Inflammatory macrophage (primary cell): ENCODE data around the gene SLAMF9.
"Not testable (repeated sequence)": the region's sequence is repeated elsewhere in the genome, so short reads cannot be mapped to it uniquely, and the experiment has no call there.

Source experiments
- DNase-seq, 2 donors: peaks; one replicate each; pipeline ENCODE4 v3.0.0-alpha.2; 2020 to 2022

The SLAMF9 gene

DNA sequence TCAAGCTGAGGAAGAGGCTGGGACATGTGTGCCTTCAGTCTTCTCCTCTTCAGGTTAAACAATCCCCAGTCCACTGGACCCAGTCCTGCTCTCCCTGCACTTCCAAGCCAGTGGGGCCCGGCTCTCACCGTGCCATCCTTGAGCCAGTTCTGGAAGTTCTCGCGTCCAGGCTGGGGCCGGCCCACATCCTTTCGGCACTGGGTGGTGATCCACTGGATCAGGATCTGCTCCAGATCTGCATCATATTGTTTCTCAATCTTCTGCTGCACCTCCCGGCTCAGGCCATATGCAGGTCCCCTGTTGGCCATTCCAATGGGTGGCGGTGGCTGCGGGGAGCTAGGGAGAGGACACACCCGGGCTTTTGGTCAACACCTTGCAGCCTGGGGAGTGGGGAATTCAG lies 33.8 kb downstream of the SLAMF9 start:
- DNase-seq, result no peak

DNA sequence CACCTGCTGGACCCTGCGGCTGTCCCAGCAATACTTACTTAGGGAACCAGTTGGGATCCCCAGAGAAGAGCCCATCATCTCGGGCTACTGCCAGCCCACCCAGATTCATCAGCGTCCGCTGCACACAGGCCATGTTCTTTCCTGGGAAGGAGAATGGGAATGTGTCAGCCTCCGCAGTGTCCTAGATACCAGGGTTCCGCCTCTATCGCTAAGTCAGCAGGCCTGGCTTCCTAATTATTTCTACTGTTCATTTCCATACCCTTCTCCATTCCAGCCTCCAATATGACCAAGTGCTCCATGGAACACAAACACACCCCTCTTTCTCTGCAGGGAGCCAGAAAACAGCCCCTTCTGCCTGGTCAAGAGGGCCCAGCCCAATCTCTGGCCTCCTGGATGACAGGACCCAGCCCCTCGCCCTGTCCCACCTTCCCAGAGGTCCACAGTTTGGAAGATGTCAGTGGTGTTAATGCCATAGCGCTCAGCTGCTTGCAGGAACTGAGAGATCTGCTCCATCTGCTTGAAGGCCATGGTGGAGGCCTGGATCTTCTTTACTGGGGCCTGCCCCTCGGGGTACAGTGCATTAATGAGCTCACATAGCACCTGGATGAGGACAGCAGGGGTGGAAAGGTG lies 34.7 kb downstream of the SLAMF9 start:
- DNase-seq, result no peak

DNA sequence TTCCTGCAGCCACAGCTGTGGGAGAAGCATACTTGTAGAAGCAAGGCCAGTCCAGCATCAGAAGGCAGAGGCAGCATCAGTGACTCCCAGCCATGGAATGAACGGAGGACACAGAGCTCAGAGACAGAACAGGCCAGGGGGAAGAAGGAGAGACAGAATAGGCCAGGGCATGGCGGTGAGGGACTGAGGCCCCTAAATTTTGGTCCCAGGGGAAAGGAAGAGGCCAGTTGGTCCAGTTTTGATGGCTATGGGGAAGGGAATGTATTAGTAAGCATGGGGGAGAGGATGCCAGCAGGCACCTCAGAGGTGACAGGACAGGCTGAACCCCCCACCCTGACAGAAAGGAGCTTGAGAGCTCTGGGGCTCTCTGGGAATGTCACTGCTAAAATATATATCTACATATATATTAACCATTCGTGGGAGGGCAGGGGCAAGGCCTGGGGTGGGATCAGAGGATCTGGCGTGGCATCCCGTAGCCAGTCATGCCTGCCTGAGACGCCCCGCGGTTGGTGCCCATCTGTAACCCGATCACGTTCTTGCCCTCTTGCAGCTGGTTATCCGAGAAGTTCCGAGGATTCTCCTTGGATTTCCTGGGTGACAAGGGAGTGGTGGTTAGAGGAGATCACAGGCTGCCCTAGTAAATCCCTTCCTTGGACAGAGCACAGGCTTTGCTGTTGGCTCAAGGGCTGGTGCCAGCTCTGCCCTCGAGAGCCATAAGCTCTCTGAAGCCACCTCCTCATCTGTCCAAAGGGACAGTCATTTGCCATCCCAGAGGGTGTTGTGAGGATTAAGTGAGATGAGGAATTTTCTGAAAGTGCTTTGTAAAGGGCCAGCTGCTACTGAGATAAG lies 35.5 kb downstream of the SLAMF9 start:
- no peak for DNase-seq

DNA sequence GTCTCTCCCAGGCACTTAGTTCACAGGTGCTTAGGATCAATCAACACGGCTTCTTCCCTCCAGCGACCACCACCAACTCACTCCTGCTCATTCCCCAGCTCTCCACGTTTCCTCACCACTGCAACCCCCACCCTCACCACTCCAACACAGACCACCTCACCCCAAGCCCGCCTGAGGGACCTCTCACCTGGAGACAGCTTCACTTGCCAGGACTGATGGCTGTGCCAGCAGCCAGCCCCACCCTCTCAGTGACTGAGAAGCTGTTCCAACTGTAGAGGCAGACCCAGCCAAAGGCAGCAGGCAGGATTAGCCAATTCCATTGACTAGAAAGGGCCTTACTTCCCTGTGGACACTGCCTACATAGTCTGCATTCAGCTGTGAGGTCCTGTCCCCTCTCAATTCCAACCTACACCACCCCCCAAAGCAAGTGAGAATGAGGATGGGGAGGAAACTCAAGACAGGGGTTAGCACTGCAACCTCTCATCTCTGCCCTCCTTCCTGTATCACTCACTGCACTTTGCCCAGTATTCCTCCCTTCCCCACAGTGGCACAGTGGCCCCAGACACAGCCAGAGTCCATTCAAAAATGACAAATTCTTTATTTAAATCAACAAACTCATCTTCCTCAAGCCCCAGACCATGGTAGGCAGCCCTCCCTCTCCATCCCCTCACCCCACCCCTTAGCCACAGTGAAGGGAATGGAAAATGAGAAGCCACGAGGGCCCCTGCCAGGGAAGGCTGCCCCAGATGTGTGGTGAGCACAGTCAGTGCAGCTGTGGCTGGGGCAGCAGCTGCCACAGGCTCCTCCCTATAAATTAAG lies 36.3 kb downstream of the SLAMF9 start:
- no peak for DNase-seq

DNA sequence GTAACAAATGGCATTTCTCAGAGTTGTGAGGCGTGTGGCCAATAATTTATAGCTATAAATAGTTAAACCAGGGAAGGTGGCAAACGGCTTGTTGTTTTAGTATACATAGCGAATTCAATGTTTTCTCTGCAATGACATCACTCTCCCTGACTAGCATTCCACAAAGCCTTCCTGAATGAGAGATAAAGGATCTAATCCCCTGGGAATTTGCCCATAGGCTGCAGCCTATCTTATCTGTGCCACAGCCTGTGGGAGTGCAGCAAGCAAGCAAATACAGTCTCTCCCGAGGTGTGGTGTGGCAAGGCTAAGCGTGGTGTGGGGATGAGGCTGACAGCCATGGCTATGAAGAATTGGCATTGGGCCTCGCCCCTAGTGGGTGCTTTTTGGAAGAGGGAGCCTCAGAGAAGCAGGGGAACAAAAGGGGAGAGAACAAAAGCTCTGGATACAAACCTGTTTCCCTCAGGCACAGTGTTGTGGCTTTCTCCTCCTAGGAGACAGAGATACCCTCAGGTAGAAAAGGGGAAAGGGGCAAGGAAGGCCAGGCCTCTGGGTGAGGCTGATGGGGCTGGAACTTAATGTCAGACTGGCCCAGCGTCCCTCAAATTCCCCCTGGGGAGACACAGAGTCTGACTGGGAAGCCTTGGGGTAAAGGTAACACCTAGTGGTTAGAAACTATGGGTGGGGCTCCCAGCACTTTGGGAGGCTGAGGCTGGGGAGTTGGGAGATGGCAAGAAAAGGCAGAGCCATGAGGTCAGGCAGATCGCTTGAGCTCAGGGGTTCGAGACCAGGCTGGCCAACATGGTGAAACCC lies 37.6 kb downstream of the SLAMF9 start:
- no peak for DNase-seq

DNA sequence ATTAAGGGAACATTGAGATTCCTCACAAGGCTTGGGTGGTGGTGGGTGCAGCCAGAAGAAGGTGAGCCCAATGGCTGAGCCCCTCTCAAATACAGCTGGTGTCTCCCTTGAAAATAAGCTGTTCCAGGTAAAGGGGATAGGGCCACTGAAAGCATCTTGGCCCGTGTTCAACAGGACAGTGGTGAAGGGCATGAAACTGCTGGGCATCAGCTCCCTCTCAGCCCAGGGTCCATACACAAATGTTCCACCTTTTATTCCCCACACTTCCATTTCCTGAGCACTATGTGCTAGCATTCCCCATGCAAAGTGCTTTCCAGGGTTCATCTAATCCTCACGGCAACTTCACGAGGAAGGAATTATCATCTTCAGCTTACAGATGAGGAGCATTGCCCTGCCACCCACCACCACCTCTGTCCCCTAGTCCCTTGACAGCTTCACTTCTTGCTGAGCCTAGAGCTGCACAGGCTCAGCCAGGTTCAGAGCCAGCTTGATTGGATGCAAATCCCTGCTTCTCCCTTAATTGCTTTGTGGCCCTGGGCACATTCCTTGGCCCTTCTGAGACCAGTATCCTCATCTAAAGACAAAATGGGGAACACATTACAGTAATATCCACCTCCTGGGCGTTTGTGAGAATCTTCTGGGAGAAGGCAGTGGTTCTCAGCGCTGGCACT lies 38.3 kb downstream of the SLAMF9 start:
- no peak for DNase-seq

DNA sequence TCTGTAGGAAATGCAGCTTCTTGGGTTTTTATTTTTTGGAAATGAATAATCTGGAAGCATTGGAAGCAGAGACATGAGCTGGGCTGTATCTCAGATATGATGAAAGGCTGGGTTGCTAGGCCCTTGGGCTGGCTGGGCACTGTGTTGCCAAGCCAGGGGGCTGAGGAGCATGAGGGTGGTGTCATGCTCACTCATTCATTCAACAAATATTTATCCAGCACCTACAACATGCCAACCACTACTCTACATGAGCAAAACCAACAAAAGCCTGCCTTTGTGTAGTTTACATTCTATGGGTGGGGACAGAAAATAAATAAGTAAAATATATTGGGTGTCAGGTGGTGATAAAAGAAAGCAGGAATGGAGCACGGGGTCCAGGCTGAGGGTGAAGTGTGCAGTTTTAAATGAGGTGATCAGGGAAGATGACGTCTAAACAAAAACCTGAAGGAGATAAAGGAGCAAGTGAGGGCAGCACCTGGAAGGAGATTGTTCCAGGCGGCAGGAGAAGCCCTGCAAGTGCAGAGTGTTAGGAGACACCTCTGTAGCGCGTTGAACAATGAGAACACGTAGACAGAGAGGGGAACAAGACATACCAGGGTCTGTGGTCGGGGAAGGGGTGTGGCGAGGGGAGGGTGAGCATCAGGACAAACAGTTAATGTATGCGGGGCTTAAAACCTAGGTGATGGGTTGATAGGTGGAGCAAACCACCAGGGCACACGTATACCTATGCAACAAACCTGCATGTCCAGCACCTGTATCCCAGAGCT lies 39.6 kb downstream of the SLAMF9 start:
- DNase-seq, result no peak

DNA sequence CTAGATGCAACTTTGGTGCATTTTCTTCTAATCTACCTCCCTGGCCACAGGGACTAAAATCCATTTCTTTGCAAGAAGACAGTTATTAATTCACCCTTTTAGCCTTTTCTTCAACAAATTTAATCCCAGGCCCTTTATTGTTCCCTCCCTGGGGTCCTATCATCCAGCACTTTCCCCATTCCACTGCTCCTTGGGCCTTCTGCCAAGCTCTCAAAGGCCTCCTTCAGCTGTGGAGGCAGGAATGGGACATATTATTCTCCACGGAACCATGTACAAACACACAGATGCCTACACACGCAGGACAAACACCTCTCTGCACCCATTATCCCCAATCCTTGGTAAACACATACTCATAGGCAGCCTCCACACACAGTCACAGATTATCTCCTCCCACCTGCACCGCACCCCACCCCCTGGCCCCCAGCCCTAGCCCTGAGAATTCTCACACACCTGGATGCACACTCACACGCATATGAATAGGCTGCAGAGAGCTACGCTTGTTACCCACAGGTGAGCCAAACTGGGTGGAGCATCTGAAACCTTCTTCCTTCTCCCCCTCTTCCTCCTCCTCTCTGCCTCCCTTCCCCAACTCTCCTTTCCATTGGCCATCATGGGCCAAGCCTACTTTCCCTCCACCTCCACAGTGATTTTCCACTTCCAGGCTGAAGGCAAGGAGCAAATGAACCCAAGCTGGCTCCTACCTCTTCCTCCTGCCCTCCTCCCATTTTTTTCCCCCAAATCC lies 40.4 kb downstream of the SLAMF9 start:
- no peak for DNase-seq

DNA sequence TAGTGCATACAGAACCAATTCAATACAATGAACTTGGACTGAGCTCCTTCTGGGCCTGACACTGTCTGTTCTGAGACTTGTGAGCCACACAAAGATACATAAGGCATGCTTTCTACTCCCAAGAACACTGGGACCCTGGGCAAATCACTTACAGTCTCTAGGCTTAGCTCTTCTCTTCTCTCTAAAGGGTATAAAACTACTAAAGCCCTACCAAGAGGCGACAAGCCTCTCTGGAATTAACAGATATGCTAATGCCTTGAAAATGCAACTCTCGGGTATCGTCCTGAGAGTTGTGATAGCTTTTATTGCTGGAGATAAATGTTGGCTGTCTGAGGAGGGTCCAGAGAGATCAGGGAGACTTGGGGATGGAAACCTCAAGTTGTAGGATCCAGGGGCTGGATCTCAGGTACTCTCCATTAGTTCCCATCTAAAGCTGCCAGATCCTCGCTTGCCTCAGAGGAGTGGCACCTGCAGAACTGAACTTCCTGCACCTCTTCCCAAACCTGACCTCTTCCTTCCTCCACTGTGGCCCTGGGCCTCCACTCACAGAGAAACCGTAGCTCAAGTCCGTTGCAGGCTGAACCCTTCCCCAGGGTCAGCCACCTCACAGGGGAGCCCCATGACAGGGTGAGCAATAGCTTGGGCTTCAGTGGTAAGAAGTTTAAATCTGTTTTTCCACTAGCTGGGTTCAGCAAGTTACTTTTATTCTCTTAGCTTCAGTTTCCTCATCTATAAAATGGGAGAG lies 42.5 kb downstream of the SLAMF9 start:
- DNase-seq, result peak in 1 of 2 donors; percentile 34

DNA sequence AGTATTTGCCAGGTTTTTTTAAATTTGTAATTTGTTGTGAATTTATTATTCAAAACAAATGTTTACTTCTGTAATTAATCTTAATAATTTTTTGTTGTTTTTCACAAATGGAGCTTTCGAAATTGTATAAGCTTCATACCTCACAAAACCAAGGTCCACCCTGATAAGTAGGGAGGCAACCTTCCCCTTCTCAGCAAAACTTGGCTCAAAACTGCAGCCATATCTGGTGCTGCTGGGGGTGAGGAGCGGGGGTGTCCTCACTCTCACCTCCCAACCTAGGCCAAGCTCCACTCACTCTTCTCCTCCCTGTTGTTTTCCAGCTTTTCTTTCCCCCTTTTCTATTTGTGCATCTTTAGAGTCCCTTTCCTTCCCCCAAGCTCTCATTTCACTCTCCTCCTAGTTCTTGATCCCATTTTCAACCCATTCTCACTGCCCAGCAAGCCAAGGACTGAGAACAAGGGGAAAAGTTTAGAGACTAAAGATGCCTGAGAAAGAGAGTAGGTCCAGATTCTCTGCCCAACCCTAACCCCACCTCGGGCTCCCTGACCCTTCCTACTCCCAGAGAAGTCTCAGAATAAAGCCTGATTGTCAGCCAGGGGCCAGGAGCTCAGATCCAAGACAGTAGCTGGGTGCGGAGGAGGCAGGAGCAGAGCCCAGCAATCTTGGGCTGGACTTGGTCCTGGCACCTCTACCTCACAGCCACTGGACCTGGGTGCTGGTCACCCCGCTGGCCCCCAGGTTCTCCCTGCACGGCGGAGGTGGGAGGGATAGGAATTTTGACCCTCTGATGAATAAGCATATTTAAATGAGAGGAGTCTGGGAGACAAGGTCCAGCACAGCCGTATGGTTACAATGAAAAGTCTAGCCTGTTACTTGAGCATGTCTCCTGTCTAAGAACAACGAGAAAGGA lies 45.8 kb downstream of the SLAMF9 start:
- DNase-seq, result no peak

DNA sequence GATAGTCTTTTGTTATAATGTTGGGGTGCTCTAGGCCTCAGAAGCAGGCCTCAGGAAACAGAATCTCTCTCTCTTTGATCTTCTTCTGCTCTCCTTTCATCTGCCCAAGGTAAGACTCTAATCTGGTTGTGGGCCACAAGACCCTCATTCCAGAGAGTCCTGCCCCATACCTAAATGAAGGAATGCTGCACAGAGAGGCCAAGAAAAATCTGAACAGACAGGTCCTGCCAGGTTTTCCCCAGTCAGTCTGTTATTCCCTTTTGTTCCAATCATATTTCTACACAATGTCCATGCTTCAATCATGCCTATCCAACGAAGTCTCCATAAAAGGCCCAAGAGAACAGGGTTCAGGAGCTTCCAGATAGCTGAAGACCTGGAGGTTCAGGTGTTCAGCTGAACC lies 47.1 kb downstream of the SLAMF9 start:
- DNase-seq, result no peak

DNA sequence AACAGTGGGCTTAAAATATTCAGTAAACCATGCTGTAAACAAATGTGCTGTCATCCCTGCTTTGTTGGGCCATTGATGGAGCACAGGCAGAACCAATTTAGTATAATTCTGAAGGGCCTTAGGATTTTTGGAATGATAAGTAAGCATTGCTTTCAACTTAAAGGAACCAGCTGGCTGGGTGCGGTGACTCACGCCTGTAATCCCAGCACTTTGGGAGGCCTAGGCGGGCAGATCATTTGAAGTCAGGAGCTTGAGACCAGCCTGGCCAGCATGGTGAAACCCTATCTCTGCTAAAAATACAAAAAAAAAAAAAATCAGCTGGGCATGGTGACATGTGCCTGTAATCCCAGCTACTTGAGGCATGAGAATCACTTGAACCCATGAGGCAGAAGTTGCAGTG lies 50.0 kb downstream of the SLAMF9 start:
- DNase-seq, result not testable (repeated sequence)

DNA sequence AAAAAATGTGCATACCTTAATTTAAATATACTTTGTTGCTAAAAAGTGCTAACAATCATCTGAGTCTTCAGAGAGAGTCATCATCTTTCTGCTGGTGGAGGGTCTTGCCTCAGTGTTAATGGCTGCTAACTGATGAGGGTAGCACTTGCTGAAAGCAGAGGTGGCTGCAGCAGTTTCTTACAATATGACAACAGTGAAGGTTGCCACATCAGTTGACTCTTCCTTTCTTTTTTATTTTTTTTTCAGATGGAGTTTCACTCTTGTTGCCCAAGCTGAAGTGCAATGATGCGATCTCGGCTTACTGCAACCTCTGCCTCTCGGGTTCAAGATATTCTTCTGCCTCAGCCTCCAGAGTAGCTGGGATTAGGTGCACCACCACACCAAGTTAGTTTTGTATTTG lies 51.5 kb downstream of the SLAMF9 start:
- DNase-seq, result peak; percentile 25 to 50
